Gastrocnemius medialis (tissue), 4 donors: Measurements from ENCODE around the gene DIRAS2.

Source experiments
- POLR2A ChIP-seq, 2 donors: fragments of 450-650 bp; IDR thresholded peaks; one replicate each; pipeline ENCODE4 v1.6.1; 2017; ENCODE audit warnings: antibody characterized with exemption in 2 of 2, mild to moderate bottlenecking in 2 of 2, moderate library complexity in 2 of 2
- TF ChIP-seq, protein P1 (sequence below), 5 experiments: fragments of 450-650 bp in 3 of 5; fragments of 200-600 bp in 2 of 5; sonication (generic) in 2 of 5; IDR thresholded peaks in 4 of 5; conservative IDR thresholded peaks in 1 of 5; 1 replicate in 4 of 5; 2 replicates in 1 of 5; pipeline ENCODE4 v1.5.1; 2016 to 2019; ENCODE audit warnings: antibody characterized with exemption in 5 of 5, mild to moderate bottlenecking in 3 of 5, moderate library complexity in 3 of 5

DNA sequence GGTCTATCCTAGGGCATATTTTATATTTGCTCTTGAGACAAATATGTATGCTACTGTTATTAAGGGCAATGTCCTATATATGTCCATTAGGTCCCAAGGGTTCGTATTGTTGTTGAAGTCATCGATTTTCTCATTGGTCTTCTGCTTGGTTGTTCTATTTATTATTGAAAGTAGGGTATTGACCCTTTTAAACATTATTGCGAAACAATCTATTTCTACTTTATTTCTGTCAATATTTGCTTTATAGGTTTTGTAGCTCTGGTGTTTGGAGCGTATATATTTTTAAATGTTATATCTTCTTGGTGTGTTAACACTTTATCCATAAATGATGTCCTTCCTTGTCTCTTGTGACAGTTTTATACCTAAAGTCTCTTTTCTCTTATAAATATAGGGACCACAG lies 16.2 kb upstream of the DIRAS2 start:
- TF ChIP-seq, protein P1, sequence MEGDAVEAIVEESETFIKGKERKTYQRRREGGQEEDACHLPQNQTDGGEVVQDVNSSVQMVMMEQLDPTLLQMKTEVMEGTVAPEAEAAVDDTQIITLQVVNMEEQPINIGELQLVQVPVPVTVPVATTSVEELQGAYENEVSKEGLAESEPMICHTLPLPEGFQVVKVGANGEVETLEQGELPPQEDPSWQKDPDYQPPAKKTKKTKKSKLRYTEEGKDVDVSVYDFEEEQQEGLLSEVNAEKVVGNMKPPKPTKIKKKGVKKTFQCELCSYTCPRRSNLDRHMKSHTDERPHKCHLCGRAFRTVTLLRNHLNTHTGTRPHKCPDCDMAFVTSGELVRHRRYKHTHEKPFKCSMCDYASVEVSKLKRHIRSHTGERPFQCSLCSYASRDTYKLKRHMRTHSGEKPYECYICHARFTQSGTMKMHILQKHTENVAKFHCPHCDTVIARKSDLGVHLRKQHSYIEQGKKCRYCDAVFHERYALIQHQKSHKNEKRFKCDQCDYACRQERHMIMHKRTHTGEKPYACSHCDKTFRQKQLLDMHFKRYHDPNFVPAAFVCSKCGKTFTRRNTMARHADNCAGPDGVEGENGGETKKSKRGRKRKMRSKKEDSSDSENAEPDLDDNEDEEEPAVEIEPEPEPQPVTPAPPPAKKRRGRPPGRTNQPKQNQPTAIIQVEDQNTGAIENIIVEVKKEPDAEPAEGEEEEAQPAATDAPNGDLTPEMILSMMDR (IDR thresholded peaks at IDR 0.05 in 4 of 5, conservative IDR thresholded peaks at IDR 0.05 in 1 of 5), result no peak
- TF ChIP-seq POLR2A (IDR thresholded peaks at IDR 0.05), result no peak
